K562 (cell line): Measurements from ENCODE around the gene FRMD4A.

Experiments used
- CTCF ChIP-seq, 3 experiments: IDR thresholded peaks in 2 of 3; conservative IDR thresholded peaks in 1 of 3; 2 replicates each; pipeline ENCODE4 v1.5.1; 2011 to 2012; ENCODE audit warnings: low read length in 3 of 3, mild to moderate bottlenecking in 3 of 3, control low read depth in 2 of 3, improper control_type of control experiment in 1 of 3, inconsistent platforms in 1 of 3, low read depth in 1 of 3, mixed read lengths in 1 of 3, moderate library complexity in 1 of 3; ENCODE audit not compliant: insufficient read depth in 2 of 3
- KLF1 ChIP-seq: fragments of 450-650 bp; IDR thresholded peaks from 2 replicates; pipeline ENCODE4 v1.6.1; 2016; ENCODE audit warnings: missing genetic modification characterization, missing compliant biosample characterization
- NR1H2 ChIP-seq: sonication (generic); formaldehyde crosslinking; IDR thresholded peaks from 2 replicates; pipeline ENCODE4 v1.4.0; 2020; ENCODE audit warnings: mild to moderate bottlenecking, missing genetic modification reagents
- NR2C2 ChIP-seq, 2 experiments: fragments of 200-800 bp in 1 of 2; sonication (Bioruptor generic) in 1 of 2; sonication (generic) in 1 of 2; formaldehyde crosslinking in 1 of 2; IDR thresholded peaks; 2 replicates each; pipeline versions ENCODE4 v1.6.1 to v1.8.0; 2016 to 2022; ENCODE audit warnings: mild to moderate bottlenecking in 1 of 2, missing compliant biosample characterization in 1 of 2, missing genetic modification characterization in 1 of 2, missing genetic modification reagents in 1 of 2
- POLR2A ChIP-seq: fragments of 450-650 bp; conservative IDR thresholded peaks from 2 replicates; pipeline ENCODE4 v1.6.1; 2016
- RBM39 ChIP-seq: fragments of 200-400 bp; formaldehyde crosslinking; optimal IDR thresholded peaks from 2 replicates; pipeline ENCODE3; 2018; ENCODE audit warnings: low read depth, low read length
- SIRT6 ChIP-seq: IDR thresholded peaks from one replicate; pipeline ENCODE4 v1.6.1; 2012; ENCODE audit warnings: low read depth, mild to moderate bottlenecking, control low read depth, inconsistent platforms, low read length, moderate library complexity
- ZBTB1 ChIP-seq: sonication (generic); formaldehyde crosslinking; IDR thresholded peaks from 2 replicates; pipeline ENCODE4 v1.8.1; 2023; ENCODE audit warnings: missing genetic modification reagents, low read depth, mild to moderate bottlenecking, borderline replicate concordance
- ZC3H4 ChIP-seq: sonication (generic); formaldehyde crosslinking; IDR thresholded peaks from 2 replicates; pipeline ENCODE4 v1.9.0; 2021; ENCODE audit warnings: missing genetic modification reagents, borderline replicate concordance
- ZNF41 ChIP-seq: fragments of 250-450 bp; sonication (Bioruptor Pico); conservative IDR thresholded peaks from 2 replicates; pipeline ENCODE4 v1.4.0; 2020; ENCODE audit warnings: mild to moderate bottlenecking

- TF ChIP-seq NR2C2 (CRISPR knock-in tag; IDR thresholded peaks at IDR 0.05) (no peak), NR2C2 (tag; IDR thresholded peaks at IDR 0.05) (no peak), CTCF (IDR thresholded peaks at IDR 0.05 in 2 of 3, conservative IDR thresholded peaks at IDR 0.05 in 1 of 3; ENCODE audit: insufficient read depth in 2 of 3, low read depth in 1 of 3, low read length in 3 of 3) (no peak), SIRT6 (no peak), KLF1 (tag) (no peak), POLR2A (no peak), ZBTB1 (CRISPR knock-in tag) (no peak), RBM39 (no peak), ZNF41 (CRISPR knock-in tag) (no peak), NR1H2 (CRISPR knock-in tag) (no peak), ZC3H4 (CRISPR knock-in tag) (no peak)
These were observed 658.8 kb downstream of the FRMD4A start for GRCh38 chr10:13671904-13672303.
